ENCODE data around the gene MORC4. TPM values are rescaled to one million over a fixed set of nuclear protein-coding genes. Genes with fewer than 3 reads are reported as not detected.

The MORC4 gene
- total and polyA plus RNA-seq, 2 donors from 2014 or later, result 8.2 to 12.6 TPM

GRCh38 chrX:106940068-106940467 lies 59.9 kb downstream of the MORC4 start:
- Histone ChIP-seq H3K27me3 (ENCODE audit: control insufficient read depth, insufficient read depth, low read length) (no peaks in the 10 kb centered on the region), H3K9me3 (ENCODE audit: control insufficient read depth in 2 of 3, insufficient read depth in 1 of 3, low read length in 3 of 3) (no peaks in the 10 kb centered on the region), H3K4me3 (ENCODE audit: low read length in 3 of 3) (no peak overlapping the region), H3K36me3 (ENCODE audit: control insufficient read depth in 2 of 3, insufficient read depth in 3 of 3, low read length in 3 of 3) (peaks cover 0 to 7% (median 0%) of the 10 kb centered on the region in 3 donors), H3K27ac (ENCODE audit: low read depth in 2 of 2, low read length in 2 of 2) (no peak overlapping the region), H3K4me1 (ENCODE audit: control insufficient read depth in 2 of 3, insufficient read depth in 2 of 3, low read depth in 1 of 3, low read length in 3 of 3) (no peaks in the 10 kb centered on the region), H3K9ac (ENCODE audit: low read length in 3 of 3) (no peak overlapping the region)
- no peak for FAIRE-seq
- intact Hi-C loops (cut with DNase I), result no loop called here
- no peak for DNase-seq
- no peak for TF ChIP-seq CTCF (IDR thresholded peaks at IDR 0.05; ENCODE audit: borderline replicate concordance, extremely low read depth, insufficient read depth)

- Histone ChIP-seq H3K27ac (ENCODE audit: low read depth in 2 of 2, low read length in 2 of 2) (no peak overlapping the region), H3K4me3 (ENCODE audit: low read length in 3 of 3) (no peak overlapping the region), H3K36me3 (ENCODE audit: control insufficient read depth in 2 of 3, insufficient read depth in 3 of 3, low read length in 3 of 3) (peaks cover 0 to 7% (median 0%) of the 10 kb centered on the region in 3 donors), H3K27me3 (ENCODE audit: control insufficient read depth, insufficient read depth, low read length) (no peaks in the 10 kb centered on the region), H3K9ac (ENCODE audit: low read length in 3 of 3) (no peak overlapping the region), H3K9me3 (ENCODE audit: control insufficient read depth in 2 of 3, insufficient read depth in 1 of 3, low read length in 3 of 3) (no peaks in the 10 kb centered on the region), H3K4me1 (ENCODE audit: control insufficient read depth in 2 of 3, insufficient read depth in 2 of 3, low read depth in 1 of 3, low read length in 3 of 3) (no peaks in the 10 kb centered on the region)
- TF ChIP-seq CTCF (IDR thresholded peaks at IDR 0.05; ENCODE audit: borderline replicate concordance, extremely low read depth, insufficient read depth), result no peak
- no peak for FAIRE-seq
- intact Hi-C loops (cut with DNase I), result no loop called here
- DNase-seq, result no peak
Measured at GRCh38 chrX:106939566-106939965, 60.4 kb downstream of the MORC4 start.

- intact Hi-C loops (cut with DNase I), result no loop called here
- Histone ChIP-seq H3K4me1 (ENCODE audit: control insufficient read depth in 2 of 3, insufficient read depth in 2 of 3, low read depth in 1 of 3, low read length in 3 of 3) (peaks cover 0 to 2% (median 0%) of the 10 kb centered on the region in 3 donors), H3K4me3 (ENCODE audit: low read length in 3 of 3) (no peak overlapping the region), H3K27ac (ENCODE audit: low read depth in 2 of 2, low read length in 2 of 2) (no peak overlapping the region), H3K9me3 (ENCODE audit: control insufficient read depth in 2 of 3, insufficient read depth in 1 of 3, low read length in 3 of 3) (no peaks in the 10 kb centered on the region), H3K9ac (ENCODE audit: low read length in 3 of 3) (no peak overlapping the region), H3K27me3 (ENCODE audit: control insufficient read depth, insufficient read depth, low read length) (no peaks in the 10 kb centered on the region), H3K36me3 (ENCODE audit: control insufficient read depth in 2 of 3, insufficient read depth in 3 of 3, low read length in 3 of 3) (no peaks in the 10 kb centered on the region)
- FAIRE-seq (no peak), DNase-seq (no peak)
- no peak for TF ChIP-seq CTCF (IDR thresholded peaks at IDR 0.05; ENCODE audit: borderline replicate concordance, extremely low read depth, insufficient read depth)
Measured at GRCh38 chrX:106936246-106936645, 63.8 kb downstream of the MORC4 start.

- Histone ChIP-seq H3K9ac (ENCODE audit: low read length in 3 of 3) (no peak overlapping the region), H3K36me3 (ENCODE audit: control insufficient read depth in 2 of 3, insufficient read depth in 3 of 3, low read length in 3 of 3) (peaks cover 0 to 2% (median 0%) of the 10 kb centered on the region in 3 donors), H3K27me3 (ENCODE audit: control insufficient read depth, insufficient read depth, low read length) (no peaks in the 10 kb centered on the region), H3K4me1 (ENCODE audit: control insufficient read depth in 2 of 3, insufficient read depth in 2 of 3, low read depth in 1 of 3, low read length in 3 of 3) (peaks cover 0 to 2% (median 0%) of the 10 kb centered on the region in 3 donors), H3K4me3 (ENCODE audit: low read length in 3 of 3) (no peak overlapping the region), H3K9me3 (ENCODE audit: control insufficient read depth in 2 of 3, insufficient read depth in 1 of 3, low read length in 3 of 3) (no peaks in the 10 kb centered on the region), H3K27ac (ENCODE audit: low read depth in 2 of 2, low read length in 2 of 2) (peak overlapping the region in 1 of 2 donors; percentile 28)
- intact Hi-C loops (cut with DNase I), result no loop called here
- DNase-seq, result peak in 1 of 5 donors; percentile 19
- no peak for TF ChIP-seq CTCF (IDR thresholded peaks at IDR 0.05; ENCODE audit: borderline replicate concordance, extremely low read depth, insufficient read depth)
- peak; percentile 8 for FAIRE-seq
Measured at GRCh38 chrX:106935175-106935574, 64.8 kb downstream of the MORC4 start.
